Stimulated activated CD4-positive, alpha-beta T cell treated with anti-CD3 and anti-CD28 coated beads, Interleukin-4, amount 100 ng/mL, for 4 hours (primary cell): ENCODE results near the gene LSP1.

Experiments used
- DNase-seq, 2 experiments: peaks; one replicate each; pipeline ENCODE4 v3.0.0-alpha.2; 2020

LSP1 gene

GRCh38 chr11:1920128-1920908 lies 67.4 kb downstream of the LSP1 start:
- no peak for DNase-seq

- DNase-seq: no peak
Observed at GRCh38 chr11:1920909-1921573, 68.2 kb downstream of the LSP1 start.

GRCh38 chr11:1921574-1922141 lies 68.8 kb downstream of the LSP1 start:
- DNase-seq: no peak

GRCh38 chr11:1922481-1923081 lies 69.7 kb downstream of the LSP1 start:
- DNase-seq: no peak

- no peak for DNase-seq
Observed at GRCh38 chr11:1923201-1923956, 70.5 kb downstream of the LSP1 start.

GRCh38 chr11:1924181-1924580 lies 71.3 kb downstream of the LSP1 start:
- DNase-seq: no peak

GRCh38 chr11:1924646-1925372 lies 71.9 kb downstream of the LSP1 start:
- no peak for DNase-seq

- DNase-seq: no peak
Observed at GRCh38 chr11:1925373-1926155, 72.7 kb downstream of the LSP1 start.

GRCh38 chr11:1926156-1927025 lies 73.5 kb downstream of the LSP1 start:
- DNase-seq: no peak

- DNase-seq: no peak
Observed at GRCh38 chr11:1927026-1927847, 74.4 kb downstream of the LSP1 start.

- no peak for DNase-seq
Observed at GRCh38 chr11:1927848-1928469, 75.1 kb downstream of the LSP1 start.

GRCh38 chr11:1928470-1928890 lies 75.6 kb downstream of the LSP1 start:
- DNase-seq: no peak

GRCh38 chr11:1928891-1929541 lies 76.1 kb downstream of the LSP1 start:
- no peak for DNase-seq

GRCh38 chr11:1929621-1930461 lies 77.0 kb downstream of the LSP1 start:
- no peak for DNase-seq

- no peak for DNase-seq
Observed at GRCh38 chr11:1930462-1930830, 77.6 kb downstream of the LSP1 start.

- DNase-seq: no peak
Observed at GRCh38 chr11:1931341-1932104, 78.6 kb downstream of the LSP1 start.

- DNase-seq: no peak
Observed at GRCh38 chr11:1932105-1932480, 79.2 kb downstream of the LSP1 start.
